ENCODE data around the gene SH3GL1.

Gene SH3GL1

GRCh38 chr19:4362831-4363545 is 37.4 kb downstream of the SH3GL1 start:
- Histone ChIP-seq H3K36me3 (ENCODE audit: control insufficient read depth in 2 of 2, insufficient read depth in 2 of 2, low read length in 2 of 2) (peaks cover 38 to 40% of the 10 kb centered on the region in 2 donors), H3K4me3 (ENCODE audit: low read length in 2 of 2) (no peak overlapping the region), H3K27ac (ENCODE audit: low read depth in 2 of 2, low read length in 2 of 2) (no peak overlapping the region), H3K9ac (ENCODE audit: low read depth in 1 of 2, low read length in 2 of 2) (no peak overlapping the region), H3K27me3 (ENCODE audit: control insufficient read depth in 2 of 2, insufficient read depth in 2 of 2, low read length in 2 of 2) (no peaks in the 10 kb centered on the region), H3K4me1 (ENCODE audit: control insufficient read depth in 2 of 2, insufficient read depth in 2 of 2, low read length in 2 of 2) (peaks cover 0 to 5% of the 10 kb centered on the region in 2 donors), H3K9me3 (ENCODE audit: control insufficient read depth in 2 of 2, low read length in 2 of 2) (no peaks in the 10 kb centered on the region)

- H3K36me3 ChIP-seq (ENCODE audit: control insufficient read depth in 2 of 2, insufficient read depth in 2 of 2, low read length in 2 of 2): peaks cover 41% of the 10 kb centered on the region in 2 donors
- no peak overlapping the region for H3K4me3 ChIP-seq (ENCODE audit: low read length in 2 of 2)
- no peak overlapping the region for H3K27ac ChIP-seq (ENCODE audit: low read depth in 2 of 2, low read length in 2 of 2)
- H3K4me1 ChIP-seq (ENCODE audit: control insufficient read depth in 2 of 2, insufficient read depth in 2 of 2, low read length in 2 of 2): peaks cover 0 to 2% of the 10 kb centered on the region in 2 donors
- H3K9ac ChIP-seq (ENCODE audit: low read depth in 1 of 2, low read length in 2 of 2): no peak overlapping the region
- no peaks in the 10 kb centered on the region for H3K27me3 ChIP-seq (ENCODE audit: control insufficient read depth in 2 of 2, insufficient read depth in 2 of 2, low read length in 2 of 2)
- no peaks in the 10 kb centered on the region for H3K9me3 ChIP-seq (ENCODE audit: control insufficient read depth in 2 of 2, low read length in 2 of 2)
Measured at GRCh38 chr19:4362101-4362828, 38.1 kb downstream of the SH3GL1 start.

DNA sequence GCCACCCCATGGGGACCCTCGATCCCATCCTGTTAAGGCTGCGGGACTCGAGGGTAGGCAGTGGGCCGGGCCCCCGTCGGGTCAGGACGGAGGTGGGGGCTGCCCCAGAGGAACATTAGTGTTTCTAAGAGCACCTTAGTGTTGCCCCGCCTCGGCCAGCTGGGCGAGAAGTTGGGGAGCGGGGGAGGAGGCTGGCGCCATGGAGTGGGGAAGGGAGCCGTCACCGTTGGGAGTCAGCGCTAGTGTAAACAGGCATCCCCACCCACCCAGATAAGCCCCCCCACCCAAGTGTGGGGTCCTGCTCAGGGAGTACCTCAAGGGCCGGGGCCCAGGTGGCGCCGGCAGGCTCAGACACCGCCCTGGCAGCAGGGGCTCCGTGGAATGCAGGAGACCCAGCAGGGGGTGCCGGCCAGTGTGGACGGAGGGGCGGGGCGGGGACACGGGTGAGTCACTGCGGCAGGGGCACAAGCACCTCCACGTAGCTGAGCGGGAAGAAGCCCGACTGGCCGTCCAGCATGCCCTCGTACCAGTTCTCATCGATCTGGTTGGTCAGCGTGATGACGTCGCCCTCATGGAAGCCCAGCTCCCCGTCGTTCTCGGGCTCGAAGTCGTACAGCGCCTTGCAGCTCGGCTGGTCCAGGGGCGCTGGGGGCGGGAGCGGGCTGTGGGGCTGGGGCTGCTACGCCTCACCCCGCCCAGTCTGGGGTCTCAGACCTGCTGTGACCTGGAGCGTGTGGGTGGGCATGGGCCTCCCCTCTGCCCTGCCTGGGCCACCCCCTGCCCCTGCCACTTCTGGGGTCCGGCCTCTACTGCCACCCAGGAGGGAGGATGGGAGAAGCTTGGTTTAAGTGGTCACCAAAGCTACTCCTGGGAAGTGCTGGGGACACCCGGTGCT is 38.9 kb downstream of the SH3GL1 start:
- Histone ChIP-seq H3K4me3 (ENCODE audit: low read length in 2 of 2) (no peak overlapping the region), H3K27ac (ENCODE audit: low read depth in 2 of 2, low read length in 2 of 2) (no peak overlapping the region), H3K9ac (ENCODE audit: low read depth in 1 of 2, low read length in 2 of 2) (no peak overlapping the region), H3K9me3 (ENCODE audit: control insufficient read depth in 2 of 2, low read length in 2 of 2) (no peaks in the 10 kb centered on the region), H3K36me3 (ENCODE audit: control insufficient read depth in 2 of 2, insufficient read depth in 2 of 2, low read length in 2 of 2) (peaks cover 40 to 41% of the 10 kb centered on the region in 2 donors), H3K27me3 (ENCODE audit: control insufficient read depth in 2 of 2, insufficient read depth in 2 of 2, low read length in 2 of 2) (no peaks in the 10 kb centered on the region), H3K4me1 (ENCODE audit: control insufficient read depth in 2 of 2, insufficient read depth in 2 of 2, low read length in 2 of 2) (peaks cover 0 to 2% of the 10 kb centered on the region in 2 donors)

DNA sequence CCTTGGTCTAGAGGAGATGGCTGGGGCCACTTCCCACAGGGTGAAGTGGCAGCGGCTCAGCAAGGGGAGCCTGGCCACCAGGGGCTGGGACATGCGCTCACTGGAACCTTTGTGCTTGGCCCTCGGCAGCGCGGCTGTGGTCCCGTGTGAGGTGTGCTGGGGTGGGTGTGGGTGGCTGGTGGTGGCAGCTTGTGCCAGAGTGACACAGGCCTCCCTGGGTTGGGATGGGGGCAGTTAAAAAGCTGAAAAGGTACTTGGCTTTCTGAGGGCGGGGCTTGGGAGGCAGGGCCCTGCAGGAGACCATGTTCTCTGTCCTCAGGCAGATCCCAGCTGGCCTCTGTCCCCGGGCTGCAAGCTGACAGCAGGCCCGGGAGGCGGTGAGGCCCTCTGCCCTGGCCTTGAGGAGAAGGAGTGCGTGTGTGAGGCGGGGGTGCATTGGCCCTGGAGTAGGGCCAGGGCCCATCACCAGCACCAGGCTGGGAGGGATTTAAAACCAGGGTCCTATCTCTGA is 39.7 kb downstream of the SH3GL1 start:
- Histone ChIP-seq H3K4me1 (ENCODE audit: control insufficient read depth in 2 of 2, insufficient read depth in 2 of 2, low read length in 2 of 2) (peaks cover 0 to 2% of the 10 kb centered on the region in 2 donors), H3K36me3 (ENCODE audit: control insufficient read depth in 2 of 2, insufficient read depth in 2 of 2, low read length in 2 of 2) (peaks cover 34 to 38% of the 10 kb centered on the region in 2 donors), H3K4me3 (ENCODE audit: low read length in 2 of 2) (no peak overlapping the region), H3K9me3 (ENCODE audit: control insufficient read depth in 2 of 2, low read length in 2 of 2) (no peaks in the 10 kb centered on the region), H3K9ac (ENCODE audit: low read depth in 1 of 2, low read length in 2 of 2) (no peak overlapping the region), H3K27me3 (ENCODE audit: control insufficient read depth in 2 of 2, insufficient read depth in 2 of 2, low read length in 2 of 2) (no peaks in the 10 kb centered on the region), H3K27ac (ENCODE audit: low read depth in 2 of 2, low read length in 2 of 2) (no peak overlapping the region)

DNA sequence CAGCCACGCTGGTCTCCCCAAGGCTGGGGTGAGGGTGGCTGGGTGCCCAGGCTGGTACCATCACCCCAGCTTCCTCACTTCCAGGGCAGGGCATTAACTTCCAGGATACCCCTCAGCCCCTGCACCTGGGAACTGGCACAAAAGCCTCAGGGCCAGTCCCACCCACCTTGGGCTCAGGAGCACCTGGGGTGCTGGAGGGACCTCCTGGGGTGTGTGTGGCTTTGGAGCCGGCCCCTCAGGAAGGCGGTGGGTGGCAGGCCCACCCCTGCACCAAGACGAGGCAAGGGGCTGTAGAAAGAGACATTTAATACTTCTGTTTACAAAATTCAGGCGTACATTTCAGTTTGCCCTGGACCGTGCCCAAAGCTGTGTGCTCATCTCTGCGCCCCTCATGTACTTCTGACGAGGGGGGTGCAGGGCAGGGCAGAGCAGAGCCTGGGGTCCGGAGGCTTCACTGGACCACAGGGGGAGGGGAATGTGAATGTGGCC is 40.2 kb downstream of the SH3GL1 start:
- Histone ChIP-seq H3K9me3 (ENCODE audit: control insufficient read depth in 2 of 2, low read length in 2 of 2) (no peaks in the 10 kb centered on the region), H3K27ac (ENCODE audit: low read depth in 2 of 2, low read length in 2 of 2) (no peak overlapping the region), H3K4me1 (ENCODE audit: control insufficient read depth in 2 of 2, insufficient read depth in 2 of 2, low read length in 2 of 2) (peaks cover 0 to 2% of the 10 kb centered on the region in 2 donors), H3K4me3 (ENCODE audit: low read length in 2 of 2) (no peak overlapping the region), H3K27me3 (ENCODE audit: control insufficient read depth in 2 of 2, insufficient read depth in 2 of 2, low read length in 2 of 2) (no peaks in the 10 kb centered on the region), H3K36me3 (ENCODE audit: control insufficient read depth in 2 of 2, insufficient read depth in 2 of 2, low read length in 2 of 2) (peaks cover 35% of the 10 kb centered on the region in 2 donors), H3K9ac (ENCODE audit: low read depth in 1 of 2, low read length in 2 of 2) (no peak overlapping the region)

GRCh38 chr19:4359627-4360000 is 40.7 kb downstream of the SH3GL1 start:
- Histone ChIP-seq H3K27me3 (ENCODE audit: control insufficient read depth in 2 of 2, insufficient read depth in 2 of 2, low read length in 2 of 2) (no peaks in the 10 kb centered on the region), H3K9ac (ENCODE audit: low read depth in 1 of 2, low read length in 2 of 2) (no peak overlapping the region), H3K4me3 (ENCODE audit: low read length in 2 of 2) (no peak overlapping the region), H3K9me3 (ENCODE audit: control insufficient read depth in 2 of 2, low read length in 2 of 2) (no peaks in the 10 kb centered on the region), H3K4me1 (ENCODE audit: control insufficient read depth in 2 of 2, insufficient read depth in 2 of 2, low read length in 2 of 2) (no peaks in the 10 kb centered on the region), H3K27ac (ENCODE audit: low read depth in 2 of 2, low read length in 2 of 2) (no peak overlapping the region), H3K36me3 (ENCODE audit: control insufficient read depth in 2 of 2, insufficient read depth in 2 of 2, low read length in 2 of 2) (peaks cover 35 to 37% of the 10 kb centered on the region in 2 donors)

GRCh38 chr19:4358709-4359626 is 41.4 kb downstream of the SH3GL1 start:
- Histone ChIP-seq H3K4me1 (ENCODE audit: control insufficient read depth in 2 of 2, insufficient read depth in 2 of 2, low read length in 2 of 2) (no peaks in the 10 kb centered on the region), H3K36me3 (ENCODE audit: control insufficient read depth in 2 of 2, insufficient read depth in 2 of 2, low read length in 2 of 2) (peaks cover 33 to 40% of the 10 kb centered on the region in 2 donors), H3K9ac (ENCODE audit: low read depth in 1 of 2, low read length in 2 of 2) (no peak overlapping the region), H3K27me3 (ENCODE audit: control insufficient read depth in 2 of 2, insufficient read depth in 2 of 2, low read length in 2 of 2) (no peaks in the 10 kb centered on the region), H3K9me3 (ENCODE audit: control insufficient read depth in 2 of 2, low read length in 2 of 2) (no peaks in the 10 kb centered on the region), H3K4me3 (ENCODE audit: low read length in 2 of 2) (no peak overlapping the region), H3K27ac (ENCODE audit: low read depth in 2 of 2, low read length in 2 of 2) (no peak overlapping the region)

DNA sequence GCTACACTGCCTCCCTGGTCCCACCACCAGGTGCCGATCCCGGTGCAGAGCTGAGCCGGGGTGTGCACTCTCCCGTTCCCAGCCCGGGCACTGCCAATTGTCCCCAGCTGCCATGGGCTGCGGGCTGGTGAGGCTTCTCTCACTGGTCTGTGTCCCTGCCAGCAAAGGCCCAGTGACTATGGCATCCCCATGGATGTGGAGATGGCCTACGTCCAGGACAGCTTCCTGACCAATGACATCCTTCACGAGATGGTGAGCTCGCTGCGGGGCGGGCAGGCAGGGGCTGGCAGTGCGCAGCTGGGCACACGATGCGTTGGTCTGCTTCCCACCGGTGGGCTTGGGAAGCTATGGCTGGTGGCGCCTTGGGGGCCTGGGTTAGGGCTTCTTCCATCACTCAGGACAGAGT is 42.4 kb downstream of the SH3GL1 start:
- Histone ChIP-seq H3K4me3 (ENCODE audit: low read length in 2 of 2) (no peak overlapping the region), H3K9ac (ENCODE audit: low read depth in 1 of 2, low read length in 2 of 2) (no peak overlapping the region), H3K36me3 (ENCODE audit: control insufficient read depth in 2 of 2, insufficient read depth in 2 of 2, low read length in 2 of 2) (peaks cover 24 to 34% of the 10 kb centered on the region in 2 donors), H3K9me3 (ENCODE audit: control insufficient read depth in 2 of 2, low read length in 2 of 2) (no peaks in the 10 kb centered on the region), H3K27ac (ENCODE audit: low read depth in 2 of 2, low read length in 2 of 2) (no peak overlapping the region), H3K27me3 (ENCODE audit: control insufficient read depth in 2 of 2, insufficient read depth in 2 of 2, low read length in 2 of 2) (no peaks in the 10 kb centered on the region), H3K4me1 (ENCODE audit: control insufficient read depth in 2 of 2, insufficient read depth in 2 of 2, low read length in 2 of 2) (no peaks in the 10 kb centered on the region)

GRCh38 chr19:4357095-4357797 is 43.1 kb downstream of the SH3GL1 start:
- H3K27me3 ChIP-seq (ENCODE audit: control insufficient read depth in 2 of 2, insufficient read depth in 2 of 2, low read length in 2 of 2): no peaks in the 10 kb centered on the region
- H3K27ac ChIP-seq (ENCODE audit: low read depth in 2 of 2, low read length in 2 of 2): no peak overlapping the region
- H3K4me3 ChIP-seq (ENCODE audit: low read length in 2 of 2): no peak overlapping the region
- no peaks in the 10 kb centered on the region for H3K4me1 ChIP-seq (ENCODE audit: control insufficient read depth in 2 of 2, insufficient read depth in 2 of 2, low read length in 2 of 2)
- no peak overlapping the region for H3K9ac ChIP-seq (ENCODE audit: low read depth in 1 of 2, low read length in 2 of 2)
- peaks cover 18 to 29% of the 10 kb centered on the region in 2 donors for H3K36me3 ChIP-seq (ENCODE audit: control insufficient read depth in 2 of 2, insufficient read depth in 2 of 2, low read length in 2 of 2)
- H3K9me3 ChIP-seq (ENCODE audit: control insufficient read depth in 2 of 2, low read length in 2 of 2): no peaks in the 10 kb centered on the region

Data from mucosa of rectum (tissue), 2 donors.